HEK293 (cell line): Measurements from ENCODE around the gene DAPK2.

ENCODE experiments used
- CTCF ChIA-PET: fragments of 350-600 bp; formaldehyde crosslinking; extraction: SDS; loops from one replicate; lab custom pipeline; 2021; ENCODE audit warnings: antibody characterized with exemption; lab: Yijun Ruan, JAX
- POLR2A ChIA-PET: fragments of 300-600 bp; formaldehyde crosslinking; extraction: SDS; loops from one replicate; lab custom pipeline; 2020; ENCODE audit warnings: antibody characterized with exemption, inconsistent platforms; lab: Yijun Ruan, JAX
- H3K27ac ChIP-seq: fragments of 200-500 bp; sonication (Bioruptor generic); 2 replicates; pipeline ENCODE4 v1.5.1; 2014; ENCODE audit warnings: low read depth, low read length, control low read depth, inconsistent platforms; ENCODE audit errors: extremely low read depth
- H3K36me3 ChIP-seq, 2 experiments: fragments of 200-500 bp in 1 of 2; sonication (Bioruptor generic) in 1 of 2; 1 replicate in 1 of 2; 2 replicates in 1 of 2; pipeline ENCODE4 v1.5.1; 2014 to 2017; ENCODE audit warnings: inconsistent platforms in 2 of 2, low read length in 2 of 2; ENCODE audit not compliant: control insufficient read depth in 2 of 2, insufficient read depth in 1 of 2
- H3K4me1 ChIP-seq: fragments of 200-500 bp; sonication (Bioruptor generic); 2 replicates; pipeline ENCODE4 v1.5.1; 2014; ENCODE audit warnings: mild to moderate bottlenecking, low read length, inconsistent platforms; ENCODE audit not compliant: control insufficient read depth, insufficient read depth
- H3K4me3 ChIP-seq: 2 replicates; pipeline ENCODE4 v1.5.1; 2011; ENCODE audit warnings: low read depth, mild to moderate bottlenecking, control low read depth, low read length, moderate library complexity
- H3K9me3 ChIP-seq: fragments of 200-500 bp; sonication (Bioruptor generic); 2 replicates; pipeline ENCODE4 v1.5.1; 2014; ENCODE audit warnings: low read depth, low read length, inconsistent platforms; ENCODE audit not compliant: control insufficient read depth, insufficient read depth
- KLF7 ChIP-seq: fragments of 450-650 bp; formaldehyde crosslinking; IDR thresholded peaks from 2 replicates; pipeline ENCODE4 v1.5.1; 2016; ENCODE audit warnings: missing biosample characterization, missing genetic modification characterization, borderline replicate concordance
- OVOL3 ChIP-seq: fragments of 450-650 bp; formaldehyde crosslinking; IDR thresholded peaks from 2 replicates; pipeline ENCODE4 v1.5.1; 2016; ENCODE audit warnings: missing biosample characterization, missing genetic modification characterization
- ZBTB49 ChIP-seq: fragments of 450-650 bp; formaldehyde crosslinking; IDR thresholded peaks from 2 replicates; pipeline ENCODE4 v1.5.1; 2016; ENCODE audit warnings: missing biosample characterization, missing genetic modification characterization, low read depth
- ZBTB7A ChIP-seq: fragments of 450-650 bp; formaldehyde crosslinking; IDR thresholded peaks from 2 replicates; pipeline ENCODE4 v1.5.1; 2016; ENCODE audit warnings: low read depth, missing biosample characterization, missing genetic modification characterization
- ZIC2 ChIP-seq: fragments of 450-650 bp; formaldehyde crosslinking; IDR thresholded peaks from 2 replicates; pipeline ENCODE4 v1.5.1; 2016; ENCODE audit warnings: missing biosample characterization, missing genetic modification characterization
- ZNF280D ChIP-seq: fragments of 450-650 bp; formaldehyde crosslinking; IDR thresholded peaks from 2 replicates; pipeline ENCODE4 v1.5.1; 2016; ENCODE audit warnings: missing biosample characterization, missing genetic modification characterization
- ZNF302 ChIP-seq: fragments of 450-650 bp; formaldehyde crosslinking; IDR thresholded peaks from 2 replicates; pipeline ENCODE4 v1.5.1; 2016; ENCODE audit warnings: missing biosample characterization, missing genetic modification characterization, low read depth
- ZNF501 ChIP-seq: fragments of 450-650 bp; formaldehyde crosslinking; IDR thresholded peaks from 2 replicates; pipeline ENCODE4 v1.5.1; 2016; ENCODE audit warnings: missing biosample characterization, missing genetic modification characterization
- ZNF561 ChIP-seq: fragments of 450-650 bp; IDR thresholded peaks from 2 replicates; pipeline ENCODE4 v1.5.1; 2018; ENCODE audit warnings: missing biosample characterization, missing genetic modification characterization, borderline replicate concordance
- ZNF707 ChIP-seq: fragments of 450-650 bp; formaldehyde crosslinking; IDR thresholded peaks from 2 replicates; pipeline ENCODE4 v1.5.1; 2016; ENCODE audit warnings: missing biosample characterization, missing genetic modification characterization

Gene DAPK2

GRCh38 chr15:63915209-63915872 is 130.9 kb downstream of the DAPK2 start (continued):
- TF ChIP-seq ZNF280D (tag by site-specific recombination) (no peak), ZNF501 (tag by site-specific recombination) (0 out of 2 replicates have a peak, but pooled peaks have one; percentile 26)

GRCh38 chr15:63913786-63914315 is 132.4 kb downstream of the DAPK2 start:
- POLR2A ChIA-PET: no interaction called here
- H3K4me3 ChIP-seq: no peak overlapping the region
- TF ChIP-seq ZNF561 (tag by site-specific recombination): no peak
- TF ChIP-seq ZNF707: 0 out of 2 replicates have a peak, but pooled peaks have one; percentile 20
- CTCF ChIA-PET: interaction anchor here (0.6 kb wide), 1 partner anchor 139 kb away, joined by 3 read pairs; no protein-coding TSS in a partner anchor
- H3K9me3 ChIP-seq: no peaks in the 10 kb centered on the region
- H3K27ac ChIP-seq: no peak overlapping the region
- H3K36me3 ChIP-seq: no peaks in the 10 kb centered on the region
- H3K4me1 ChIP-seq: peaks cover 10% of the 10 kb centered on the region

GRCh38 chr15:63913336-63913735 is 132.9 kb downstream of the DAPK2 start:
- no peak for TF ChIP-seq ZBTB49
- TF ChIP-seq ZNF302 (tag by site-specific recombination): no peak
- no peak for TF ChIP-seq KLF7
- no peak for TF ChIP-seq ZBTB7A (tag by site-specific recombination)
- Histone ChIP-seq H3K27ac (no peak overlapping the region), H3K36me3 (no peaks in the 10 kb centered on the region), H3K4me1 (peaks cover 10% of the 10 kb centered on the region), H3K9me3 (no peaks in the 10 kb centered on the region), H3K4me3 (no peak overlapping the region)
- POLR2A ChIA-PET: no interaction called here
- CTCF ChIA-PET: interaction anchor here (0.6 to 0.7 kb wide), 2 partner anchors 19 to 139 kb away, joined by 3 read pairs; no protein-coding TSS in a partner anchor

GRCh38 chr15:63912061-63912615 is 134.1 kb downstream of the DAPK2 start:
- H3K27ac ChIP-seq: no peak overlapping the region
- no peak overlapping the region for H3K4me3 ChIP-seq
- no peaks in the 10 kb centered on the region for H3K36me3 ChIP-seq
- CTCF ChIA-PET: no interaction called here
- POLR2A ChIA-PET: interaction anchor here (0.5 kb wide), 1 partner anchor 175 kb away, joined by 5 read pairs; no protein-coding TSS in a partner anchor
- peaks cover 10% of the 10 kb centered on the region for H3K4me1 ChIP-seq
- TF ChIP-seq ZIC2 (tag by site-specific recombination): 0 out of 2 replicates have a peak, but pooled peaks have one; percentile 15
- TF ChIP-seq OVOL3 (tag by site-specific recombination): no peak
- TF ChIP-seq, all 188 proteins: peak for 1
- no peaks in the 10 kb centered on the region for H3K9me3 ChIP-seq
